ENCODE results near the gene KIF6. TPM values are rescaled to one million over a fixed set of nuclear protein-coding genes. Genes with fewer than 3 reads are reported as not detected.

The KIF6 gene
- total and polyA plus RNA-seq, 2 of the 8 experiments (the other 6 are each of a cell fraction or from before 2014, with no cell fraction given), result 0.53 to 0.65 TPM

DNA sequence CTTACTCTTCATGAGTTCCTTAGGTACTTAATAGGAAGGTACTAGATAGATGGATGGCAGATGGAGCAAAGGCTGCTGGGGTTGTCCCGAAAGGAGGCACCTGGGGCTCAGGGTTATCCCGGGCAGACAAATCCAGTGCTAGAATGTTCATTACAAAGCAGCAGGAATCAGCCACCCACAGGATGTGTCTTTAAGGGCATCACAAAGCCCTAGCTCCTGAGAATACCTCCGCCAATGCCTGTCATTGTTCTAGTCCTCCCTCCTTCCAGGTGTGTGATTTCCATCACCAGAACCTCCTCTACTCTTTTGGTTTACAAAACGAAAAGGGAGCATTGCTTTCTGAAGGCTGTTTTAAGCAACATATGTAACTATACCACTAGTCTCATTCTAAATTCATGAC lies 138.1 kb downstream of the KIF6 start:
- Histone ChIP-seq H3K4ac (replicated peaks; ENCODE audit: insufficient read length, low read depth, low read length) (no peak overlapping the region), H2AFZ (ENCODE audit: low read length) (no peak overlapping the region), H2BK15ac (ENCODE audit: low read length) (no peak overlapping the region), H3K9ac (replicated peaks in 1 of 4; ENCODE audit: extremely low read depth in 1 of 4, low read depth in 3 of 4, low read length in 3 of 4) (no peak overlapping the region), H3K4me1 (replicated peaks in 1 of 4; ENCODE audit: control insufficient read depth in 3 of 4, insufficient read depth in 4 of 4, low read length in 3 of 4) (peaks cover 0 to 3% (median 2%) of the 10 kb centered on the region in 4 experiments; a peak in 2 of 7 replicates), H3K18ac (ENCODE audit: extremely low read depth, low read length) (no peak overlapping the region), H4K8ac (ENCODE audit: extremely low read depth, insufficient read depth, low read length) (no peak overlapping the region), H3K36me3 (ENCODE audit: control insufficient read depth in 2 of 4, insufficient read depth in 4 of 4, low read length in 3 of 4) (no peaks in the 10 kb centered on the region), H3K4me2 (ENCODE audit: insufficient read depth in 1 of 2, low read depth in 2 of 2, low read length in 2 of 2) (no peak overlapping the region), H3K23ac (ENCODE audit: insufficient read length) (no peak overlapping the region), H2AK5ac (ENCODE audit: low read depth, low read length) (no peak overlapping the region), H2BK120ac (replicated peaks; ENCODE audit: low read depth, low read length) (no peak overlapping the region), H3K4me3 (ENCODE audit: extremely low read depth in 1 of 4, insufficient read depth in 2 of 4, low read depth in 3 of 4, low read length in 4 of 4) (no peak overlapping the region), H3K23me2 (ENCODE audit: low read depth, low read length) (no peaks in the 10 kb centered on the region), H2BK5ac (ENCODE audit: low read depth, low read length) (no peak overlapping the region), H3K79me1 (ENCODE audit: low read depth, low read length) (no peaks in the 10 kb centered on the region), H4K5ac (ENCODE audit: insufficient read length, low read depth, low read length) (no peak overlapping the region), H2BK20ac (ENCODE audit: low read length) (no peak overlapping the region), H3K27ac (ENCODE audit: low read depth, low read length) (no peak overlapping the region), H3K79me2 (ENCODE audit: control insufficient read depth in 1 of 2, insufficient read depth in 2 of 2, low read length in 2 of 2) (no peaks in the 10 kb centered on the region), H2BK12ac (ENCODE audit: low read depth, low read length) (no peak overlapping the region), H4K20me1 (replicated peaks in 1 of 2; ENCODE audit: control insufficient read depth in 1 of 2, insufficient read depth in 2 of 2, low read length in 2 of 2) (no peaks in the 10 kb centered on the region), H4K91ac (replicated peaks; ENCODE audit: insufficient read length, low read length) (no peak overlapping the region), H3K27me3 (replicated peaks in 1 of 4; ENCODE audit: control insufficient read depth in 3 of 4, extremely low read depth in 1 of 4, insufficient read depth in 3 of 4, low read length in 3 of 4) (no peaks in the 10 kb centered on the region), H3K9me3 (ENCODE audit: insufficient read depth in 2 of 2, low read depth in 1 of 2, low read length in 1 of 2) (peaks cover 4 to 7% of the 10 kb centered on the region in 2 experiments; a peak in 3 of 4 replicates), H3K56ac (replicated peaks; ENCODE audit: insufficient read length, low read depth, low read length) (no peak overlapping the region), H3K14ac (ENCODE audit: insufficient read length) (no peak overlapping the region)
- DNase-seq (ENCODE audit: low read depth in 1 of 2, low spot score in 2 of 2) (no peak), FAIRE-seq (no peak)
- POLR2A ChIA-PET (ENCODE audit: partially characterized antibody), result no interaction called here
- CTCF ChIA-PET (ENCODE audit: partially characterized antibody), result no interaction called here
- WGBS, 2 experiments (ENCODE audit: extremely low coverage in 1 of 2, insufficient coverage in 1 of 2, insufficient read length in 1 of 2, insufficient replicate concordance in 2 of 2, low coverage in 1 of 2, low lambda C conversion rate in 2 of 2, missing lambda C conversion rate in 1 of 2), result 80% methylated on average over 4 of the region's 4 CpGs; no CpG with 5 or more reads in 1 of the 2 experiments
- TF ChIP-seq BACH1 (IDR thresholded peaks at IDR 0.05; ENCODE audit: low read length), result no peak
- no peak for TF ChIP-seq SIRT6 (IDR thresholded peaks at IDR 0.05; ENCODE audit: low read length)
- TF ChIP-seq POLR2A (IDR thresholded peaks at IDR 0.05; ENCODE audit: control extremely low read depth in 1 of 2, low read depth in 2 of 2, low read length in 2 of 2), result no peak
- no peak for TF ChIP-seq TAF7 (optimal IDR thresholded peaks at IDR 0.05; ENCODE audit: borderline replicate concordance, low read depth, low read length)
- no peak for TF ChIP-seq FOSL1 (IDR thresholded peaks at IDR 0.05; ENCODE audit: insufficient read depth, low read depth, low read length)

All from H1 (cell line).